GM19395 (cell line): ENCODE results near the gene FOXF2.

Experiments used
- ATAC-seq: cut with Tn5 transposase; IDR thresholded peaks from one replicate; pipeline ENCODE4 v1.9.1; 2021; ENCODE audit warnings: mild to moderate bottlenecking, moderate library complexity; ENCODE audit not compliant: unreplicated experiment

Gene FOXF2

GRCh38 chr6:1438471-1438881, 49.1 kb downstream of the FOXF2 start:
- ATAC-seq: no peak

- ATAC-seq: no peak
These were observed 50.0 kb downstream of the FOXF2 start for GRCh38 chr6:1439349-1439748.

DNA sequence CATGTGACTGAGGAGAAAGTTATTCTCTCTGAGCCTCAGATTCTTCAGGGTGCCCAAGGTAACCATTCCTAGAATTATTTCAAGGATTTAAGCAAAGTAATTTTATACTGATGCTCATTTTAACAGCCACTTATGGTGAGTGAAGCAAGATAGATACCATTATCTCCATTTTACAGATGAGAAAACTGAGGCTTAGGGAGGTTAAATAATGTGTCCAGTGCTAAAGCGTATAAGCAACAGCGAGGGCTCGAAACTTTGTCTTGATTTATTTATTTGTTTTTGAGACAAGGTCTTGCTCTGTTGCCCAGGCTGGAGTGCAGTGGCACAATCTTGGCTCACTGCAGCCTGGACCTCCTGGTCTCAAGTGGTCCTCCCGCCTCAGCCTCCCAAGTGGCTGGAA, 53.6 kb downstream of the FOXF2 start:
- no peak for ATAC-seq
